Fibroblast of lung (primary cell): ENCODE data around the gene TCP11. TPM values are rescaled to one million over a fixed set of nuclear protein-coding genes. Genes with fewer than 3 reads are reported as not detected.

Experiments
- DNase-seq, 2 donors: peaks; one replicate each; pipeline versions ENCODE4 v3.0.0 to v3.0.0-alpha.2; 2010; ENCODE audit warnings: low read depth in 2 of 2
- H2AFZ ChIP-seq: 2 replicates; pipeline ENCODE4 v1.5.1; 2012; ENCODE audit warnings: low read length, control low read depth, inconsistent platforms
- H3K27ac ChIP-seq: 2 replicates; pipeline ENCODE4 v1.5.1; 2011; ENCODE audit warnings: low read length, control low read depth; ENCODE audit not compliant: insufficient read depth
- H3K27me3 ChIP-seq: 2 replicates; pipeline ENCODE4 v1.5.1; 2011; ENCODE audit warnings: mild to moderate bottlenecking, low read length; ENCODE audit not compliant: control insufficient read depth, insufficient read depth
- H3K36me3 ChIP-seq: 2 replicates; pipeline ENCODE4 v1.5.1; 2011; ENCODE audit warnings: low read length; ENCODE audit not compliant: control insufficient read depth, insufficient read depth
- H3K4me1 ChIP-seq: 2 replicates; pipeline ENCODE4 v1.5.1; 2011; ENCODE audit warnings: low read length; ENCODE audit not compliant: control insufficient read depth, insufficient read depth; ENCODE audit errors: extremely low read depth
- H3K4me2 ChIP-seq: 2 replicates; pipeline ENCODE4 v1.5.1; 2011; ENCODE audit warnings: low read length, control low read depth; ENCODE audit not compliant: insufficient read depth; ENCODE audit errors: extremely low read depth
- H3K4me3 ChIP-seq, 4 experiments: fragments of 200-600 bp in 1 of 4; sonication (generic) in 1 of 4; replicated peaks in 1 of 4; 2 replicates each; pipeline ENCODE4 v1.5.1; 2011 to 2016; ENCODE audit warnings: low read length in 4 of 4, low read depth in 3 of 4, mild to moderate bottlenecking in 3 of 4, control low read depth in 2 of 4, inconsistent platforms in 1 of 4, mixed read lengths in 1 of 4; ENCODE audit not compliant: insufficient read depth in 1 of 4; ENCODE audit errors: control extremely low read depth in 1 of 4
- H3K79me2 ChIP-seq: 2 replicates; pipeline ENCODE4 v1.5.1; 2012; ENCODE audit warnings: mild to moderate bottlenecking, low read length, inconsistent platforms; ENCODE audit not compliant: control insufficient read depth, insufficient read depth
- H3K9ac ChIP-seq: 2 replicates; pipeline ENCODE4 v1.5.1; 2011; ENCODE audit warnings: mild to moderate bottlenecking, low read length, control low read depth; ENCODE audit not compliant: insufficient read depth
- H3K9me3 ChIP-seq: 2 replicates; pipeline ENCODE4 v1.5.1; 2012; ENCODE audit warnings: low read depth, low read length; ENCODE audit not compliant: control insufficient read depth, insufficient read depth
- H4K20me1 ChIP-seq: 2 replicates; pipeline ENCODE4 v1.5.1; 2011; ENCODE audit warnings: low read length; ENCODE audit not compliant: control insufficient read depth, insufficient read depth; ENCODE audit errors: extremely low read depth
- CTCF ChIP-seq, 2 donors: IDR thresholded peaks in 1 of 2; conservative IDR thresholded peaks in 1 of 2; 1 replicate in 1 of 2; 2 replicates in 1 of 2; pipeline ENCODE4 v1.5.1; 2011 to 2012; ENCODE audit warnings: low read length in 2 of 2, control low read depth in 1 of 2, inconsistent platforms in 1 of 2, low read depth in 1 of 2, mild to moderate bottlenecking in 1 of 2
- EZH2 ChIP-seq: IDR thresholded peaks from 2 replicates; pipeline ENCODE4 v1.5.1; 2012; ENCODE audit warnings: low read length, control low read depth, mild to moderate bottlenecking; ENCODE audit errors: missing control alignments
- polyA plus RNA-seq, 2 donors: library from polyadenylated mRNA; depleted of rRNA in 1 of 2; stranded (reverse) in 1 of 2; unstranded in 1 of 2; fragments of >200 nt; gene quantifications; 2 replicates each; pipeline ENCODE4 v1.2.1, GENCODE V29; 2011 to 2012; ENCODE audit warnings: missing spikeins in 1 of 2
- total RNA-seq: library from RNA; depleted of rRNA; stranded (reverse); fragments of >200 nt; gene quantifications from 2 replicates; pipeline ENCODE4 v1.2.1, GENCODE V29; 2014

The TCP11 gene
- total and polyA plus RNA-seq, 2 donors (not counting 1 experiment from before 2014, with no cell fraction given) = 0.17 to 0.24 TPM

- no peak for TF ChIP-seq CTCF (conservative IDR thresholded peaks at IDR 0.05 in 1 of 2, IDR thresholded peaks at IDR 0.05 in 1 of 2; ENCODE audit: low read depth in 1 of 2, low read length in 2 of 2)
- TF ChIP-seq EZH2 = no peak
- Histone ChIP-seq H3K4me2 (no peak overlapping the region), H3K27me3 (no peaks in the 10 kb centered on the region), H3K4me3 (no peak overlapping the region), H4K20me1 (no peaks in the 10 kb centered on the region), H3K27ac (no peak overlapping the region), H3K36me3 (peaks cover 6% of the 10 kb centered on the region), H3K4me1 (no peaks in the 10 kb centered on the region), H3K9me3 (no peaks in the 10 kb centered on the region), H3K9ac (no peak overlapping the region), H3K79me2 (no peaks in the 10 kb centered on the region), H2AFZ (no peak overlapping the region)
- DNase-seq = no peak
Observed at GRCh38 chr6:35083507-35083906, 57.6 kb downstream of the TCP11 start.

- DNase-seq = no peak
- no peaks in the 10 kb centered on the region for H3K4me1 ChIP-seq
- no peak overlapping the region for H3K4me3 ChIP-seq
- H4K20me1 ChIP-seq = no peaks in the 10 kb centered on the region
- H3K9ac ChIP-seq = no peak overlapping the region
- H3K27me3 ChIP-seq = no peaks in the 10 kb centered on the region
- TF ChIP-seq EZH2 (no peak), CTCF (conservative IDR thresholded peaks at IDR 0.05 in 1 of 2, IDR thresholded peaks at IDR 0.05 in 1 of 2; ENCODE audit: low read depth in 1 of 2, low read length in 2 of 2) (no peak)
- peaks cover 3% of the 10 kb centered on the region for H3K36me3 ChIP-seq
- no peaks in the 10 kb centered on the region for H3K79me2 ChIP-seq
- H3K4me2 ChIP-seq = no peak overlapping the region
- H3K27ac ChIP-seq = no peak overlapping the region
- H2AFZ ChIP-seq = no peak overlapping the region
- H3K9me3 ChIP-seq = no peaks in the 10 kb centered on the region
Observed at GRCh38 chr6:35082733-35083403, 58.3 kb downstream of the TCP11 start.

- H3K36me3 ChIP-seq = peaks cover 3% of the 10 kb centered on the region
- H3K27ac ChIP-seq = no peak overlapping the region
- no peak overlapping the region for H3K4me3 ChIP-seq
- no peak for TF ChIP-seq CTCF (conservative IDR thresholded peaks at IDR 0.05 in 1 of 2, IDR thresholded peaks at IDR 0.05 in 1 of 2; ENCODE audit: low read depth in 1 of 2, low read length in 2 of 2)
- no peak for TF ChIP-seq EZH2
- H3K9ac ChIP-seq = no peak overlapping the region
- H3K4me2 ChIP-seq = no peak overlapping the region
- no peaks in the 10 kb centered on the region for H3K4me1 ChIP-seq
- H3K79me2 ChIP-seq = no peaks in the 10 kb centered on the region
- H2AFZ ChIP-seq = no peak overlapping the region
- no peaks in the 10 kb centered on the region for H3K27me3 ChIP-seq
- DNase-seq = no peak
- no peaks in the 10 kb centered on the region for H4K20me1 ChIP-seq
- no peaks in the 10 kb centered on the region for H3K9me3 ChIP-seq
Observed at GRCh38 chr6:35082046-35082732, 59.0 kb downstream of the TCP11 start.
